ENCODE results near the gene ZBTB17.

ZBTB17 gene

GRCh38 chr1:16014509-16015482 is 38.9 kb upstream of the ZBTB17 start:
- DNase-seq (ENCODE audit: low read depth): peak; percentile 43
- H3K4me3 ChIP-seq (ENCODE audit: low read depth, low read length): peak overlapping the region; percentile 49
- TF ChIP-seq CTCF (IDR thresholded peaks at IDR 0.05; ENCODE audit: insufficient read depth, low read depth, low read length, missing control alignments): no peak

- DNase-seq (ENCODE audit: low read depth): no peak
- H3K4me3 ChIP-seq (ENCODE audit: low read depth, low read length): peak overlapping the region; percentile 49
- no peak for TF ChIP-seq CTCF (IDR thresholded peaks at IDR 0.05; ENCODE audit: insufficient read depth, low read depth, low read length, missing control alignments)
Observed at GRCh38 chr1:16013908-16014258, 38.0 kb upstream of the ZBTB17 start.

GRCh38 chr1:16013220-16013907 is 37.5 kb upstream of the ZBTB17 start:
- peak; percentile 26 for DNase-seq (ENCODE audit: low read depth)
- peak overlapping the region; percentile 49 for H3K4me3 ChIP-seq (ENCODE audit: low read depth, low read length)
- no peak for TF ChIP-seq CTCF (IDR thresholded peaks at IDR 0.05; ENCODE audit: insufficient read depth, low read depth, low read length, missing control alignments)

DNA sequence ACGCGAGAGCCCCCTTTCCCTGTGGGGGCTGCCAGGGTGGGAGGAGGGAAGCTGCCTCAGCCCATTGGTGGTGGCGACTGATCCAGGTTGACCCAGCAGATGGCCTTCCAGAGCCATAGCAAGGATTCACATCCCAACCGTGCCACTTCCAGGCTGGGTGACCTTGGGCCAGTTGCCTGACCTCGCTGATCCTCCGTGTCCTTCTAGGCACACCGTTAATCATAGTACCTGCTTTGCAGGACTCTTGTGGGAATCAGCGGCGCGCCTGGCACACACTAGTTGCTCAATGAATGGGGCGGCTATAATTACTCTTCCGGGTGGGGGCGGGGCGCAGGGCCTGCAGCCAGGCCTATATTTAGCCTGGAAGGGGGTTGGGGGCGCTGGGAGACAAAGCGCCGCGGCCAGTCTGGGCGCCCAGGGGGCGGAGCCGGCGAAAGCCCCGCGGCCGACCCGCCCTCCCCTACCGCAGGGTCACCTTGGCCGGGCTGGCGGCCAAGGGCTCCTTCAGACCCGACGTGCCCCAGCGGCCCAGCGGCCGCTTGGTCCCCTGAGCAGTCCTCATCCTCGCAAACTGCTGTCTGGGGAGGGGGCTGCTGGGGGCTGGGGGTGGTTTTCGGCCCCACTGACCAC is 36.8 kb upstream of the ZBTB17 start:
- H3K4me3 ChIP-seq (ENCODE audit: low read depth, low read length): peak overlapping the region; percentile 49
- TF ChIP-seq CTCF (IDR thresholded peaks at IDR 0.05; ENCODE audit: insufficient read depth, low read depth, low read length, missing control alignments): no peak
- DNase-seq (ENCODE audit: low read depth): peak; percentile 65

- DNase-seq (ENCODE audit: low read depth): no peak
- peak overlapping the region; percentile 49 for H3K4me3 ChIP-seq (ENCODE audit: low read depth, low read length)
- TF ChIP-seq CTCF (IDR thresholded peaks at IDR 0.05; ENCODE audit: insufficient read depth, low read depth, low read length, missing control alignments): no peak
Observed at GRCh38 chr1:16011936-16012589, 36.2 kb upstream of the ZBTB17 start.

DNA sequence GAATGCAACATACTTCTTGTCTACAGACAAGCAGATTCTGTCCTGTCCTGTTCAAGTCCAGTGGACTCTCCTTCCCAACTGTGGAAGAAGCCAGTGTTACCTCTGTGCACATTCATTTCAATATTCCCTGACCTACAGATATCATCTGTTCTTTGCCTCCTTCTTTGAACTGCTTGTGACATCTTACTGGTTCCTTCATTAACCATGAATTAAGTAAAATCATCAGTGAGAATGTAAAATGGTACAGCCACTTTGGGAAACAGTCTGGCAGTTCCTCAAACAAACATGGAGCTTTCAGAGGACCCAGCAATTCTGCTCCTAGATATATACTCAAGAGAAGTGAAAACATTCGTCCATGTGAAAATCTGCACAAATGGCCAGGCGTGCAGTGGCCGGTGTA is 34.9 kb upstream of the ZBTB17 start:
- no peak for TF ChIP-seq CTCF (IDR thresholded peaks at IDR 0.05; ENCODE audit: insufficient read depth, low read depth, low read length, missing control alignments)
- DNase-seq (ENCODE audit: low read depth): no peak
- no peak overlapping the region for H3K4me3 ChIP-seq (ENCODE audit: low read depth, low read length)
